Smooth muscle cell (in vitro differentiated cells): ENCODE results near the gene PNISR. TPM values are rescaled to one million over a fixed set of nuclear protein-coding genes. Genes with fewer than 3 reads are reported as not detected.

Experiments used
- DNase-seq: peaks from one replicate; lab custom pipeline; 2025; ENCODE audit not compliant: unreplicated experiment; lab: John Stamatoyannopoulos, UW
- H2AFZ ChIP-seq: fragments of 200-600 bp; sonication (generic); 2 replicates; pipeline ENCODE4 v1.6.0; 2016; ENCODE audit warnings: antibody characterized with exemption, low read depth, mild to moderate bottlenecking
- H3F3A ChIP-seq: fragments of 200-600 bp; sonication (generic); 2 replicates; pipeline ENCODE4 v1.6.0; 2017; ENCODE audit warnings: antibody characterized with exemption, low read depth
- H3K27ac ChIP-seq: fragments of 200-600 bp; sonication (generic); 2 replicates; pipeline ENCODE4 v1.5.1; 2016; ENCODE audit warnings: low read depth, mild to moderate bottlenecking
- H3K27me3 ChIP-seq: fragments of 200-600 bp; sonication (generic); 2 replicates; pipeline ENCODE4 v1.6.1; 2016; ENCODE audit warnings: low read depth, mild to moderate bottlenecking
- H3K36me3 ChIP-seq: fragments of 200-600 bp; sonication (generic); 2 replicates; pipeline ENCODE4 v1.5.1; 2016; ENCODE audit warnings: low read depth
- H3K4me1 ChIP-seq: fragments of 200-600 bp; sonication (generic); 2 replicates; pipeline ENCODE4 v1.5.1; 2016; ENCODE audit warnings: low read depth
- H3K4me2 ChIP-seq: fragments of 200-600 bp; sonication (generic); 2 replicates; pipeline ENCODE4 v1.6.0; 2016; ENCODE audit warnings: mild to moderate bottlenecking
- H3K4me3 ChIP-seq: fragments of 200-600 bp; sonication (generic); 2 replicates; pipeline ENCODE4 v1.5.1; 2016; ENCODE audit warnings: mild to moderate bottlenecking
- H3K79me2 ChIP-seq: fragments of 200-600 bp; sonication (generic); 2 replicates; pipeline ENCODE4 v1.6.0; 2016; ENCODE audit warnings: low read depth, mild to moderate bottlenecking
- H3K9ac ChIP-seq: fragments of 200-600 bp; sonication (generic); 2 replicates; pipeline ENCODE4 v1.6.0; 2016; ENCODE audit warnings: low read depth
- H3K9me3 ChIP-seq: fragments of 200-600 bp; sonication (generic); replicated peaks from 2 replicates; pipeline ENCODE4 v1.5.1; 2016; ENCODE audit warnings: low read depth
- H4K20me1 ChIP-seq: fragments of 200-600 bp; sonication (generic); 2 replicates; pipeline ENCODE4 v1.6.0; 2016; ENCODE audit warnings: low read depth
- WGBS: methylation state at CpG from one replicate; pipeline ENCODE4 v1.1.7; 2016; ENCODE audit warnings: low lambda C conversion rate; 5-methylcytosine and 5-hydroxymethylcytosine counted together
- polyA plus RNA-seq: library from polyadenylated mRNA; unstranded; fragments of >200 nt; fragmentation: Nextera tagmentation; extraction: Ambion mirVana; gene quantifications from 2 replicates; pipeline ENCODE4 v1.2.1, GENCODE V29; 2016
- total RNA-seq: library from RNA; depleted of rRNA; stranded (reverse); fragments of >200 nt; gene quantifications from 2 replicates; pipeline ENCODE4 v1.2.3, GENCODE V29; 2014
- TF ChIP-seq, protein P1 (sequence below): fragments of 200-600 bp; sonication (generic); IDR thresholded peaks from 2 replicates; pipeline ENCODE4 v1.5.1; 2017; ENCODE audit warnings: borderline replicate concordance, mild to moderate bottlenecking, antibody characterized with exemption; ENCODE audit not compliant: insufficient read depth, poor library complexity, severe bottlenecking

The PNISR gene
- total and polyA plus RNA-seq, 2 experiments from 2014 or later: 52.6 to 119 TPM

DNA sequence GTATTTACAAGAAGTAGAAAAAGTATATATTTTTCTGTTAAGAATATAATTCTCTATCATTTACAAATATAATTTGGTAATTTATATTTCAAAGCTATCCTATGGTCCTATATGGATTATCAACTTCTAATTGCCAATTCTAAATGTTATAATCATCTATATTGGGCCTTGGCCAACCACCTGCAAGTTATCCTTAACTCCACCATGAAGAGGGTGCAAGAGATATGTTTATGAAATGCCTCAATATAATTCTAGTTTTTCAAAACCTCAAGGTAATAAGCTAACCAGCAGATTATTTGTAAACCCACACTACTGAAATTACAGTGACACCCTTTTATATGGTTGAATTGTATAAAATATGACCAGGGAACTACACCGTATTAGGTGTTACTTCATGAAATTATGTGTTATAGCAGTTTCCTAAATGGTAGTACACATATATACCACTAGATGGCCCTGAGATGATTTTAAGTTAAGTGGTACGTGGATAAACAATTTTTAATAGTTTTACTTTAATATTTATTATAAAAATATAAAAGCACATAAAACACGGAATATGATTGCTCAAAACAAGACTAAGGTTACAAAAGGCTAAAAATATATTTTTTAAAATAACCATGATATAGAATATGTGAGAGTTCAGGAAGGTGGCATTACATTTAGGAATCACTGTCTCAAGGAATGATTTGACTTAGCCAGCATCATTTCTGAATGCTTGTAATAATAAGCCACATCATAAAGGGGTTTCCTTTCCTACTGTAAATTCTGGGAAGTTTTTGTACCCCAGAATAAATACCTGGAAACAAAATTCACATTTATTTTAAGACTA, 9.8 kb upstream of the PNISR start:
- Histone ChIP-seq H3K4me3 (no peak overlapping the region), H3K9me3 (no peaks in the 10 kb centered on the region), H3K36me3 (peaks cover 5% of the 10 kb centered on the region), H2AFZ (no peak overlapping the region), H3K4me2 (no peak overlapping the region), H3K27me3 (no peaks in the 10 kb centered on the region), H3K79me2 (no peaks in the 10 kb centered on the region), H4K20me1 (no peaks in the 10 kb centered on the region), H3F3A (no peaks in the 10 kb centered on the region), H3K9ac (no peak overlapping the region), H3K4me1 (no peaks in the 10 kb centered on the region), H3K27ac (no peak overlapping the region)
- TF ChIP-seq, protein P1, sequence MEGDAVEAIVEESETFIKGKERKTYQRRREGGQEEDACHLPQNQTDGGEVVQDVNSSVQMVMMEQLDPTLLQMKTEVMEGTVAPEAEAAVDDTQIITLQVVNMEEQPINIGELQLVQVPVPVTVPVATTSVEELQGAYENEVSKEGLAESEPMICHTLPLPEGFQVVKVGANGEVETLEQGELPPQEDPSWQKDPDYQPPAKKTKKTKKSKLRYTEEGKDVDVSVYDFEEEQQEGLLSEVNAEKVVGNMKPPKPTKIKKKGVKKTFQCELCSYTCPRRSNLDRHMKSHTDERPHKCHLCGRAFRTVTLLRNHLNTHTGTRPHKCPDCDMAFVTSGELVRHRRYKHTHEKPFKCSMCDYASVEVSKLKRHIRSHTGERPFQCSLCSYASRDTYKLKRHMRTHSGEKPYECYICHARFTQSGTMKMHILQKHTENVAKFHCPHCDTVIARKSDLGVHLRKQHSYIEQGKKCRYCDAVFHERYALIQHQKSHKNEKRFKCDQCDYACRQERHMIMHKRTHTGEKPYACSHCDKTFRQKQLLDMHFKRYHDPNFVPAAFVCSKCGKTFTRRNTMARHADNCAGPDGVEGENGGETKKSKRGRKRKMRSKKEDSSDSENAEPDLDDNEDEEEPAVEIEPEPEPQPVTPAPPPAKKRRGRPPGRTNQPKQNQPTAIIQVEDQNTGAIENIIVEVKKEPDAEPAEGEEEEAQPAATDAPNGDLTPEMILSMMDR: peak; percentile 74
- DNase-seq: no peak
- 40% methylated on average over 3 of the region's 3 CpGs for WGBS

DNA sequence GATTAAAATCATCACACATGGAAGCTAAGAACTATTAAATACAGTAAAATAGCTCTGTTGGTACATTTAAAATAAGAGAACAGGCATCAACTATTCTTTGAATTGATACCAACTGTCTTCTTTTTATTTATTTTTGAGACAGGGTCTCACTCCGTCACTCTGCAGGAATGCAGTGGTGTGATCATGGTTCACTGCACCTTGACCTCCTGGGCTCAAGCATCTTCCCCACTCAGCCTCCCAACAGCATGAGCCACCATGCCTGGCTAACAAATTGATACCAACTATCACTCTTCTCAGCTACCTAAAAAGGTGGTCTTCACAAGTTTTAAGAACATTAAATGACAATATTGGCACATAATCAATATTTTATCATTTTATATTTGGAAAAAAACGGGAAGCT, 7.8 kb upstream of the PNISR start:
- Histone ChIP-seq H3K4me2 (no peak overlapping the region), H3K36me3 (peaks cover 5% of the 10 kb centered on the region), H2AFZ (no peak overlapping the region), H3K4me1 (no peaks in the 10 kb centered on the region), H3K79me2 (peaks cover 6% of the 10 kb centered on the region), H3K27ac (no peak overlapping the region), H4K20me1 (no peaks in the 10 kb centered on the region), H3F3A (no peaks in the 10 kb centered on the region), H3K9me3 (no peaks in the 10 kb centered on the region), H3K27me3 (no peaks in the 10 kb centered on the region), H3K4me3 (no peak overlapping the region), H3K9ac (no peak overlapping the region)
- TF ChIP-seq, protein P1: no peak
- 96% methylated on average over 2 of the region's 2 CpGs for WGBS
- no peak for DNase-seq

DNA sequence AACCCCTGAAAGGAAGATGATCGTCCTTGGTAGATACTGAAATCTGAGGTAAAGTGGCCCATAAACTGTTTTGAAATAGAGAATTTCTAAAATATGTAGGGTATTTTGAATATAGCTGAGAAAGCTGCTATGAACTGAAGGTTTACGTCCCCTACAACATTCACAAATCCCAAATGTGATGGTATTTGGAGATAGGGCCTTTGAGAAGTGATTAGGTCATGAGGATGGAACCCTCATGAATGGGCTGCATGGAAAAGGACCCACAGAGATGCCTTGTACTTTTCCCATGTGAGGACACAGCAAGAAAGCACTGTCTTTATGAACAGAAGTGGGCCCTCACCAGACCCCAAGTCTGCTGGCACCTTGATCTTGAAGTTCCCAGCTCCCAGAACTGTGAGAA, 6.8 kb upstream of the PNISR start:
- no peak overlapping the region for H3K27ac ChIP-seq
- peaks cover 16% of the 10 kb centered on the region for H3K79me2 ChIP-seq
- peaks cover 5% of the 10 kb centered on the region for H3K36me3 ChIP-seq
- no peaks in the 10 kb centered on the region for H4K20me1 ChIP-seq
- no peak for DNase-seq
- no peak overlapping the region for H3K9ac ChIP-seq
- H3K9me3 ChIP-seq: no peaks in the 10 kb centered on the region
- H3K4me2 ChIP-seq: no peak overlapping the region
- H2AFZ ChIP-seq: no peak overlapping the region
- TF ChIP-seq, protein P1: no peak
- no peaks in the 10 kb centered on the region for H3F3A ChIP-seq
- no peak overlapping the region for H3K4me3 ChIP-seq
- no peaks in the 10 kb centered on the region for H3K27me3 ChIP-seq
- H3K4me1 ChIP-seq: peaks cover 5% of the 10 kb centered on the region
- WGBS: 85% methylated on average over 2 of the region's 2 CpGs

DNA sequence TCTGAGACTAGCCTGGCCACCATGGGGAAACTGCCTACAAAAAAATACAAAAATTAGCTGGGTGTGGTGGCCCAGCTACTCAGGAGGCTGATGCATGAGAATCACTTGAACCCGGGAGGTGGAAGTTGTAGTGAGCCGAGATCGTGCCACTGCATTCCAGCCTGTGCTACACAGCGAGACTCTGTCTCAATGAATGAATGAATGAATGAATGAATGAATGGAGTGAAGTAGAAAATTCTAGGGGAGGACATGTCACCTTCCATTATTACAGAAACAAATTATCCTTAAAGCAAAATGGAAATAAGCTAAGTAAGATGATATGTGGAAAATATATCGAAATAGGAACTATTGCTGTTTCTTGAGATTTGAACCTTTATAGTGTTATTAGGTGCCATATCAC, 2.9 kb upstream of the PNISR start:
- H3K4me2 ChIP-seq: no peak overlapping the region
- H3K79me2 ChIP-seq: peaks cover 35% of the 10 kb centered on the region

More for the DNA sequence above, 2.9 kb upstream of the PNISR start:
- Histone ChIP-seq H3K27ac (no peak overlapping the region), H3K9ac (no peak overlapping the region), H3K36me3 (peaks cover 2% of the 10 kb centered on the region), H3K4me3 (no peak overlapping the region), H3K9me3 (no peaks in the 10 kb centered on the region), H4K20me1 (peaks cover 16% of the 10 kb centered on the region), H2AFZ (no peak overlapping the region), H3K27me3 (no peaks in the 10 kb centered on the region), H3F3A (peaks cover 9% of the 10 kb centered on the region), H3K4me1 (peaks cover 27% of the 10 kb centered on the region)
- no peak for DNase-seq
- TF ChIP-seq, protein P1: no peak
- WGBS: 99% methylated on average over 5 of the region's 5 CpGs
